ENCODE measurements around the gene EIF5.

DNA sequence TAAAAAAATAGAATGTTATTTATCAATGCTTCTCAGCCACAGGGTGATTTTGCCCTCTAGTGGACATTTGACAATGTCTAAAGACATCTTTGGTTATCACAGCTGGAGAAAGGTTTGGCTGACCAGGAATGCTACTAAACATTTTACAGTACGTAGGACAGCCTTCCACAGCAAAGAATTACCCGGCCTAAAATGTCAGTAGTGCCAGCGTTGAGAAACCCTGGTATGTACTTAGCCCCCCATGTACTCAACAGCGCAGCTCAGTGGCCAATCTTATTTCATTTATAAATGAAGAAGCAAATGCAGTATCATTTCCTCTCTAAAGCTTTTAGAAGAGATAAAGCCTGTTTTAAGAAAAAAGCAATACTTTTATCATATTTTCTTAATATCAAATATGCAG lies 57.0 kb downstream of the EIF5 start:
- TF ChIP-seq POLR2A (IDR thresholded peaks at IDR 0.05; ENCODE audit: low read length), result no peak
- no peak for TF ChIP-seq GATA1 (IDR thresholded peaks at IDR 0.05; ENCODE audit: low read depth, low read length)
